GM19023 (cell line): Measurements from ENCODE around the gene INPP4B.

Experiments used
- ATAC-seq: cut with Tn5 transposase; IDR thresholded peaks from one replicate; pipeline ENCODE4 v1.9.1; 2021; ENCODE audit warnings: mild to moderate bottlenecking, moderate library complexity; ENCODE audit not compliant: unreplicated experiment

Gene INPP4B

DNA sequence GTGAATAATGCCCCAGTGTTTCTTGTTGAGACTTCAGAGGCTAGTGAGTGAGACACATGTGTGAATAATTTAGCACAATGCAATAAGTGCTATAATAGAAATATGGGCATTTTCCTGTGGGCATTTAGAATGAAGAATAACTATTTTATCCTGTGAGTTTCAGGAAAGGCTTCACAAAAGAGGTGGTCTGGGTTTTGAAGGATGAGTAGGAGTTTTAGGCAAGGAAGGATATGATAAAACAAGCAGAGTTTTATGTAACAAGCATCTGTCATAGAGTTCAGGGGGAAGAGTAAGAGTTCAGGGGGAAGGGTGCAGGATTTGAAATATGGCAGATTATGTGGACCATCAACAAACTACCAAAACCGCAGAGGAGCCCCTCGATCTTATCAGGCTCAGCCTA lies 529.2 kb downstream of the INPP4B start:
- no peak for ATAC-seq

DNA sequence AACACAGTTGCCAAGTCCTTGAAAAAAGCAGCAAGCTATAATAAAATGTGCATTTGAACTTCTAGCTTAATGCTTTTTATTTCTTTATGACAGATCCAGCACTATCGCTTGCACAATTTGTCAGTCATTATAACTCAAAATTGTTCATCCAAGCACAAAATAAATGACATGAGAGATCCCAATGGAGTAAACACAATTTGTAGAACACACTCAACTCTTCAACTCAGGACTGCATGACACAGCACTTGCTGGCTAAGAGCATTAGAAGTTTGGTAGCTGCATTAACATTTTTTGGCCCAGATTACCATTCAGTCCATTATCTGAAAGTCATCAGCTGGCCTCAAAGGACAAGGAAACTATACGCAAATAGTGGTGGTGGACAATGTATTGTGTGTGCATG lies 530.1 kb downstream of the INPP4B start:
- no peak for ATAC-seq

DNA sequence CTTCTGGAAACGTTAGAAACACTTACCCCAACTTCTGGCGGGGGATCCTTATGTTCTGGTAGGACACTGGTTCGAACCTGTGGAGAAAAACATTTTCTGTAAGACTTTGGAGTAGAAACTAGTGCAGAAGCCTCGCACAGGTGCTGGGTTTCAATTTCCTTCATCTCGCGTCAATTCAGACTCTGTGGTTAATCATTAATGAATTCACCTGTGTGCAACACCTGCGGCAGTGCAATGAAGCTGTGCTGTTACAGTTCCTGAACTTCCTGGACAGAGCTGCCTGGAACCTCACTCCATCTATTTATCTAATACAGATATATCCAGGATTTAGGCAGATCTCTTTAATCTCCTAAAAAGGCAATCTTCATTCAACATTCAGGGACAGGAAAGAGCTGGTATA lies 531.4 kb downstream of the INPP4B start:
- no peak for ATAC-seq

DNA sequence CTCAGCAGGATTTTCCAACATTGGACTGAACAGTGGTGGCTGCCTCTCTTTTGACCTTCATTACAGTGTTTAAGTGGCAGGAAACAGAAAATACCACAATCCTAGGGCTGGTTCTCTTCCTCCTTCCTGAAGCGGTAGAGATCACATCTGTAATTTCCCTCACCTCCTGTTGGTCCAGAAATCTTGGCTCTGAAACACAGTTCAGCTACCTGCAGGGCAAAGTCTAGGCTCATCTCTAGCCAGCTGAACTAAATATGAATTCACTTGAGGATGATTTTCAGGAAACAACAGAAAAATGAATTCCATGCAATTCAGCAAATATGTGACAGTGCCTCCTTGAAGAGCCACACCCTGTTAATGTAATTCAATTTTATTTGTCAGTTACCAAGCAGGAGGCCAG lies 531.9 kb downstream of the INPP4B start:
- ATAC-seq: no peak

DNA sequence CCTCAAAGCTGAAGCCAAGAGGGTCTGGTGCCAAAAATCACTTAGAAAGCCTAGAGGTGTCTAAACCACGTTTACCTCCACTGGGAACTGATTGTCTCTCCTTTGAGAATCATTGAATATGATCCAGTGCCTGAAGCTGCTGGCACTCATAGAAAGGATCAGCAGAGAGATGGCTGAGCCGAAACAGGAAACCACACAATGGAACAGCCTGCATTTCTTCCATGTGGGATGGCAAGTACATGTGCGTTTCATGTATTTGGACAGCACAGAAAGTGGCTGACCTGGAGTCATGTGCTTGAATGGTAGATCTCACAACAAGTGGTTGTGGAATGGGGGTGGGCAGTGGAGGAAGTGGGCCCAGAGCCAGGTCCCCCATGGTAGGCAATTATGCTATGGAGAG lies 533.7 kb downstream of the INPP4B start:
- no peak for ATAC-seq

DNA sequence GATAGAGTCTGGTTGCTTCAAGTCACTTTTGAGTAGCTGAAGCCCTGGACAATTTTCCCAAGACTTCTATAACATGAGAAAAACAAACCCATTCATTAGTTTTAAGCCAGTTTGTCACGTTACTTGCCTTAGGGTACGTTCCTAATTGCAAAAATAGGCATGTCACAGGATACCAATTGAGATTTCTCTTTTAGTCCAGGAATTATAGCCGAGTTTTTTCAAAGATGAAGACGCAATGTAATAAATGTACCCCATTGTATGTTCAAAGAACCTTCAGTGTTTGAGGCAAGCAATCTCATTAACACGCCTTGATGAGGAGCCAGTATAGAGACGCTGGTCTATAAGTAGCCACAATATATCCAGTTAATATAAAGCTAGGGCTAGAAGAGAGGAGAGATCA lies 534.2 kb downstream of the INPP4B start:
- ATAC-seq: no peak

DNA sequence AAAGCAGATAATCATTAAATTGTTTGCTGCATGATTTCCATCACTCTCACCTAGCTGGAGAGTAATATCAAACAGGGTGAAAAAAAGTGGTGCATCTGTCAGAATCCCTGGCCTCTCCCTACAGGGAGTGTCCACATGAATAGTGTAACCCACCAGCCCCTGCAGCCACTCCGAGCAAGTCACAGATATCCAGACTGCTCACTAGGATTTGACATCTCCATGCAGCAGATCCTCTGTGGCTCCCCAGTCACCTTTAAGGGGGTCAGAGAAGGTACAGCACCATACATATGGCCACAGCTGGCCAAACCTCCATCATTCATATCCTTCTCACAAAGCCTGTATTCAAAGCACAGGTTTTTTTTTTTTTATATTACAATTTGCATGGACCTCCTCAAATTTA lies 536.3 kb downstream of the INPP4B start:
- no peak for ATAC-seq

DNA sequence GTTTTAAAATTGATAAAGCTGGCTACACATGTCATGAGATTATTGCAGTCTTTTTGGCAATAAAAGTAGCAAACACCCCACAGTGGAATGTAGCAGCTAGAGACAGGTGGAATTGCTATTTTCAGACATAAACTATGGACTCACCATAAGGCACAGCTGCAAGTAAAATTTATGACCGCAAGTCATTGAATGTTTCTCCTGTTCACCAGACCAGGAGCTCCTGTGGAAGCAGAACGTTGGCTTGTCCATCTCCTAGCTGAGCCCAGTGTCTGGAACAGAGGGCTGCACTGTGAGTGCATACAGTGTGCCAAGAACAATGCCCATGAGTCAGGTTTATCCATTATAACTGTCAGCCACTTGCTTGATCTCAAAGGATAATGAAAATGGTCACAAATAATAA lies 538.2 kb downstream of the INPP4B start:
- no peak for ATAC-seq

DNA sequence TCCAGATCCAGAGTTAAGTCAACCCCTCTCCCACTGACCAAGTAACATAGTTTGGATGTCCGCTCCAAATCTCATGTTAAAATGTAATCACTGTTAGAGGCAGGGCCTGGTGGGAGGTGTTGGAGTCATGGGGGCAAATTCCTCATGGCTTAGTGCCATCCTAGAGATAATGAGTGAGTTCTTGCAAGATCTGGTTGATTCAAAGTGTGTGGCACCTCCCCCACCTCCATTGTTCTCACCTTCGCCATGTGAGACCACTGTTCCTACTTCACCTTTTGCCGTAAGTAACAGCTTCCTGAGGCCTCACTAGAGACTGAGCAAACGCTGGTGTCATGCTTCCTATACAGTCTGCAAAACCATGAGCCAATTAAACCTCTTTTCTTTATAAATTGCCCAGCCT lies 548.8 kb downstream of the INPP4B start:
- no peak for ATAC-seq

DNA sequence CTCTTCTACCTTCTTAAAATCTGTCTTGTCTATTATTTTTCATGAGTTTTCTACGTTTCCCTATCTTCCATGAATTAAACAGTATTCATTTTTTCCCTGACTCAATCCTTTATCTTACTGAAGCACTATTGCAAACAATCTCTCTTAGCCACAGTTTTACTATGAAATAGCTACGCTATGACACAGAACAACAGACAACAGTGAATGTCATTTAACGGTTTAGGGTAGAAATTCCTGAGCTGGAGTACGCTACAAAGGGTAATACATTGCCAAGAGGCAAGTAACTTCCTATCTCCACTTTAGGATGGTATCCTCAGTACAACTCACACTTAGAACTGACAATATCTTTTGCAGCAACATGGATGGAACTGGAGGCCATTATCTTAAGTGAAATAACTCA lies 552.6 kb downstream of the INPP4B start:
- ATAC-seq: no peak

DNA sequence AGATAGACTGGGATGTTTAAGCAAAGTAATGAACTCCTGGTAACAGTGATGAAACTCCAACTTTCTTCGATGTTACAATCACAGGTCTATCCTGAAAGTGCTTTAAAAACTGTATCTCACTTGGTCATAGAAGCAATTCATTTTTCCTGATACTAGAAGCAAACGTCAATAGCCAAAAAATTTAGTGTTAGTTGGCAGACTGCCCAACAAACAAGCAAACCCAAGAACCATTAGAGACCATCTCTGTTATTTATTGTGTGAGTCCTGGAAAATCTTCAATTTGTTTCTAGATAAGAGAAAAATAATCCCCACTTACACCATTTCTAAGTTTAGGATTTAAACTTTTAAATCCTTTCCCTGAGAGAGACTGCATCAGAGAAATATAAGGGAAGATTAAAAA lies 553.9 kb downstream of the INPP4B start:
- ATAC-seq: no peak

DNA sequence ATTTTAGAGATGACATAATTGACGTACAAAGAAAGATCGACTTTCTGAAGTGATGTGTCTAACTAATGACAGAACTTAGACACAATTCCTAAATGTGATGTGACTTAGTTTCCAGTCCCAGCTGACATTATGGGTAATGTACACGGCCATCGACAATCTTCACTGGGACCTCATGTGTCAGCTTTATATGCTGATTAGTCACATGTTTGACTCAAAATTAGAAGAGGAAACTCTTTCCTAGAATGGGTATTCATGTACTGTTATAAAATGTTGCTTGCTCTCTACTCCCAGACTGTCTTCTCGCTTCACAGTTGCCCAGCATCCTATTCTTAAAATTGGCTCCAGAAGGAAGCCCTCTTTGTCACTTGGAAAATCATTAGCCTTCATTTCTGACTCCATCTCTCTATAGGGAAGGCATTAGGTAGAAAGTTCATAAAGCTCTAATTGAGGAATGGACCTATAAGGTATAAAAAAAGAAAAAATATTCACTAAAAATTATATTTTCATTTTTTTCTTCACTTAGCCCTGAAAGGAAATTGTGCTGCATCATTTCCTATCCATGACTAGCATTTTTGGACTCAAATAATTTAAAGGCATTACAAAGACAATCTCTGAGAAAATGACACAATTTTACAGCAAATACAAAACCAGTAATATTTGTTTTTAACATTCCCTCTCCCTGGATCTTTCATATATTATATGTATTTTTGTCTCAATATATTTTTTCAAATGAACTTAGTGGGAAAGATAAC lies 554.6 kb downstream of the INPP4B start:
- no peak for ATAC-seq

DNA sequence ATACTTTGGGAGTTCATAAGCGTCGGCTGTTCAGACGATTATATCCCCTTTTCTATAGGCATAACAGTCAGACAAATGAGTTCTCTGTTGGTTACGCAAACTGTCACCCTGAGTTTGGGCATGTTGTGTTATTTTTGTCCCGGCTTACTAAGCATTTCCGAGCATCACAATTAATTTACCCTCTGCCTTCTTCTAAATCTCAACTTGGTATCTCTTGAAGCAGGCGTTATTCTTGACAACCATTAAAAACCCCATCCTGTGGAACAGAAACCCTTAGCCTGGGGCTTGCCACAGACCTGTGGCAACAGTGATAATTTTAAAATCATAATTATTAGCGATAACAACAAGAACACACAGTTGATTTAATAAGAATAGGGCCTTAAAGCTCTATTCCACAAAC lies 558.7 kb downstream of the INPP4B start:
- ATAC-seq: no peak

DNA sequence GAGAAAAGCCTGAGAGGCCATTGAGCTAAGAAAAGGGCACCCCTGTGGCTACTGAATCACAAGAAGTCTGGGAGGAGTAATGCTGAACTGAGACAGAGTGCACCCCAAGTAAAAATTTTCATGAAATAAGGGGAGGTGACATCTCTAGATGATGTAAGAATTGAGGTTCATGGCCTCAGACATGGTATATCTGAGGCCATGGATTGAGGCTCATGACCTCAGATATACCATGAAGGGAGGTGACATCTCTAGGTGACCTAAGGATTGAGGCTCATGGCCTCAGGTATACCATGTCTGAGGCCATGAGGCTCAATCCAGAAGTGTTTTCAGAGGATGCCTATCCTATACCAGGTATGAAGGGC lies 560.9 kb downstream of the INPP4B start:
- ATAC-seq: no peak

DNA sequence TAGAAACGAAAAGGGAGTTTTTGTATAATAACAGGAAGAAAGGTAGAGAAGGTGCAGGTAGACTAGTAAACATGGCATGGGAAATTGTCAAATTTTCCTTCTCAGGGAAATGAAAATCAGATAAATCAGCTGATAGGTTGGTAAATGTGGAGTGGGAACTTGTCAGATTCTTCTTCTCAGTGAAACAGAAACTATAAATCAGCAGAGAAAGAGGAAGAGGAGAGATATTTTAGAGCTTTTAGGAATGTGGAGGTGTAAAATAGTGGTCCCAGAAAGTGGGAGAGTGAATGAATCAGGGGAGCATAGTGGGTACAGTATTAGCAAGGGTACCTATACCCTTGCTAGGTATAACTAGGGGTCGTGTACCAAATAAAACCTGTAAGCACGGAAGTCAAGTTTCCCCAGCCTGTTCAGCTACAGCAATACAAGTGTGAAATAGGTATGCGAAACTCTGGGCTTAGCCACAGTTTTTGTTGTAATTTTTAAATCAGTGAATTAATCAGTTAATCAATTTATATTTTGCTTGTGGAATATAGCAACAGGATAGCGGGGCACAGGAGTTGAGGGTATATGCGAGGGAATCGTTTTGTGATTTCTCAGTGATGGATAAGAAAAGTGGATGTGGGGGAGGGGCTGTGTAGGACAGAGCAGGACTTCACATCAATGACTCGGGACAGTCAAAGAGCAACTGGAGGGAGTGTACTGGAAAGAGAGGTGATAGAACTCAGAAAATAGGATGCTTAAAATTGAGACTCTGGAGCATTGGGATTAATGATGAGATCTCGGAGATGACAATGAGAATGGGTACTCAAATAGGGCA lies 561.5 kb downstream of the INPP4B start:
- ATAC-seq: no peak

DNA sequence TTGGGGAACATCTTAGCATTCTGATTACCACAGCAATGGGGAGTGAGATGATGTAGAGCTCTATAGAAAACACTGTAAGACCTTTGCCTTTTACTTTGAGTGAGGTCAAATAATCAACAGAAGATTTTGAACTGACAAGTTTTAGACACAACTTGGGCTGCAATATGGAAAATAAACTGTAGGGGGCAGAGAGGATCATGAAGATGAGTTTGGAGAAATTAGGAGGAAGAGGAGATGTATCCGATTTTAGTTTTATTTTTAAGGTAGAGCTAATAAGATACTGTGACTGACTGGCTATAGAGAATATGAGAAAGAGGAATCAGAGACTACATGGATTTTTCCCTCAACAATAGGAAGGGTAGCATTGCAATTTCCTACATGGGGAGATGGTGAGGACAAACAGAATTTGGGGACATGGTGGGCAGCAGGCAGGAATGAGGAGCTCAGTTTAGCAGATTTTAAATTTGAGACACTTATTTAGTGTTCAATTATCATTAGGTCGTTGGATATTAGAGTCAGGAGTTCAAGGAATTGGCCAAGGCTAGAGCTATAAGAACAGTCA lies 563.1 kb downstream of the INPP4B start:
- no peak for ATAC-seq

DNA sequence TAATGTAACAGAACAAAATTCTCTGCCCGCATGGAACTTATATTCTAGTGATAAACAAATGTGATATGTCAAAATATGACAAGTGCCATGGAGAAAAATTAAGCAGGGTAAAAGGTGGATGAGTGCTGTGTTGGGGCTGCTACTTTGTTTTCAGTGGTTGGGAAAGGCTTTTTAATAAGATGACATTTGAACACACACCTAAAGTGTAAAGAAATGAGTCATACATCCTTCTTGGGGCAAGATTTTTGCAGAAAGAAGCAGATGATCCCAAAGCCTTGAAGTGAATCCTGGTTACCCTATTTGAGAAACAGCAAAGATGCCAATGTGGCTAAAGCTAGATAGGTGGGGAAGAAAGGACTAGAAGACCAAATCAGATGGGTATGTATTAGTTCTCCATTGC lies 564.1 kb downstream of the INPP4B start:
- no peak for ATAC-seq

DNA sequence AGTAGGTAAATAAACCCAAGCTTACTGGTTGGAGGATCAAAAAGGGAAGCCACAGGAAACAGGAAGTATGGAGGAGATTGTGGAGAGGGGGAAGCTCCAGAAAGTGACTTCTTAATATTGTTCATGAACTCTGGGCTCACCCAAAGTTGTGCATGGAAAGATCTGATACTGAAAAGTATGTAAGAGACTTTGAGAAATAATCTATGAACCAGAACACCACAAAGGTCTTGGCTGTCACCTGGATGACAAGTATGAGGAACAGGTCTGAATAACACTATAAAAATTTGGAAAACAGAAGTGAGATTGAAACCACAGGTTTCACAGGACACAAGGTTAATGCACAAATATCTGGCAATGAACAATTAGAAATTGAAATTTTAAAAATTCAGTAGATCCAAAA lies 567.4 kb downstream of the INPP4B start:
- ATAC-seq: no peak

DNA sequence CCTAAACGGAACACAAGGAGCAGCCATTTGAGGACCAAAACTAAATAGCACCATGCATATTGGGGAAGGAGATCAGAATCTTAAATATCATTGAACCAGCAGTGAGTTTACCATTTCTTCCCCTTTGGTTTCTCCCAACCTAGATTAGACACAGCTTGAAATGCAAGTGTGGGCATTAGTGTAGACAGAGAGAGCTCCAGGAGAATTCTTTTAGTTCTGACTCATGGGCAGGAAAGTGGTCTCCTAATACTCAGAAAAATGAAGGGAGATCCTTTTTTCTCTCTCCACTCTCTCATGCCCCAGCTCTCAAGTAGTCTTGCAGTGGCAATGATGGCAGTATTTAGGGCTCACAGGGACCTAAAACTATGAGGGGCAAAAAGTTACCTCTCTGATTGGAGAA lies 567.9 kb downstream of the INPP4B start:
- no peak for ATAC-seq

DNA sequence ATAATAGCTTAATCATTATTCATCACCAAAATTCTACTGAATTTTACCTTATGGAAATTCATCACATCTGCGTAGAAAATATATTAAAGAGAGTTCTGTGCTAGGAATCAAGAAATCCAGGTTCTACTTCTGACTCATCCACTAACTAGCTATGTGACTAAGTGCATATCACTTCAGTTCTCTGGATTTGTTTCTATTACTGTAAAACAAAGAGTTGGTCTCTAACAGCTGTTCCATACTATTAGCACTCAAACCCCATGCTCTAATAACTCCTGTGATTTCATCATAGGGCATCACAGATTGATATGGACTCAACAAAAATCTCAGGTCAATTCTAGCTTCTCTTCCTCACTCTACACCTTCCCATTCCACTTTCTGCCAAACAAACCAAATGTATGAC lies 572.0 kb downstream of the INPP4B start:
- ATAC-seq: no peak

DNA sequence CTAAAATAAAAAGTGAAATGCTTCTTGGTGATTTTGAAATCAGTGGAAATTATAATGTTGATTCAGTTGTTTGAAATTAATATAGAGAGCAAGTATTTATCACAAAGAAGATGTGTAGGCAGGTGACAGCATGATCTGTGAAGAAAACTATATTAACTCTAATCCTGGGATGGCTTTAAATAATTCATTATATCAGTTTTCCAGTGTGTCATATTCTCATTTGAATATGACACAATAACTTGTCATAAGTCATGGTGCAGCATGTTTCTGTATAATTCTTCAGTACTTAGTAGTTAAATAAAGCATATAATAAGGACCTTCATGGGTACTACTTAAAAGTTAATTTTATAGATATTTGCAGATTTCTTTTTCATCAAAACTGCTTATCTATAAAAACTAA lies 573.6 kb downstream of the INPP4B start:
- ATAC-seq: no peak

DNA sequence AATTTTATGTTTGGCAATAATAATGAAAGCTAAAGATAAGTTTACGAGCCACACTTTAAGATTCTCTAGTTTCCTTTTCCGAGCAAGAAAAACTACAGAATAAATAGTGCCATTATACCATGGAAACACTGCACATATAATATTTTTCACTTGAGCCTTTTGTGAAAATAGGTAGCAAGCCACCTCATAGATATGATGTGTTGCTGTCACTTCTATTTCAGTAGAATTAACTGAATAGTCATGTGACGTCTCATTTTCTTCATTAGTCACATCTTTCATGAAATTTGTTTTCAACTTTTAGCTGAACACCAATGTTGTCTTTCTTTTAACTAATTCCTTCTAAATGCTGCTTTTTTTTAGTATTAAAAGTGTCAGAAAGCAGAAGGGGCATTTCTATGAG lies 574.3 kb downstream of the INPP4B start:
- no peak for ATAC-seq
